Uterus (tissue), 2 donors: ENCODE measurements around the gene LMNB1.

Source experiments
- POLR2A ChIP-seq, 2 donors: fragments of 450-650 bp; IDR thresholded peaks; one replicate each; pipeline ENCODE4 v1.6.1; 2016; ENCODE audit warnings: antibody characterized with exemption in 2 of 2, mild to moderate bottlenecking in 1 of 2, moderate library complexity in 1 of 2
- TF ChIP-seq, protein P1 (sequence below), 4 experiments: fragments of 200-600 bp in 2 of 4; fragments of 450-650 bp in 2 of 4; sonication (generic) in 2 of 4; IDR thresholded peaks; one replicate each; pipeline ENCODE4 v1.5.1; 2016 to 2019; ENCODE audit warnings: antibody characterized with exemption in 4 of 4, mild to moderate bottlenecking in 2 of 4, moderate library complexity in 1 of 4

DNA sequence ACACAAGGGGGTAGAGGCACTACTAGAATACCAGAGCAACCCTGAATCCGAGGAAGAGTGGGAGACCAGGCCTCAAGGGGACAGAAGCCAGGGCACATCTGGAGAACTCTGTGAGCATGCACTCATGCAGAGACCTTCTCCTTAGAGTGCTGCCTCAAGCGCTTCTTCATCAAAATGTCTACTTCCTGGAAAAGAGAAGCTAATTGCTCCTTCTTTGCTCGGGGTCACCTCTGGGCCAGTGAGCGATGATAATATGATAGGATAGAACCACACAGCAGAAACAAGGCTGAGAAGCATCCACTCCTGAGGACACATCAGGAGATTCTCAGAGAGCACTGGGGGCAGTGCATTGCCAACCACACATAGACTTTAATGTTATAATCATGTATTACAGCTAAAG, 23.7 kb upstream of the LMNB1 start:
- no peak for TF ChIP-seq POLR2A (IDR thresholded peaks at IDR 0.05)
- TF ChIP-seq, protein P1, sequence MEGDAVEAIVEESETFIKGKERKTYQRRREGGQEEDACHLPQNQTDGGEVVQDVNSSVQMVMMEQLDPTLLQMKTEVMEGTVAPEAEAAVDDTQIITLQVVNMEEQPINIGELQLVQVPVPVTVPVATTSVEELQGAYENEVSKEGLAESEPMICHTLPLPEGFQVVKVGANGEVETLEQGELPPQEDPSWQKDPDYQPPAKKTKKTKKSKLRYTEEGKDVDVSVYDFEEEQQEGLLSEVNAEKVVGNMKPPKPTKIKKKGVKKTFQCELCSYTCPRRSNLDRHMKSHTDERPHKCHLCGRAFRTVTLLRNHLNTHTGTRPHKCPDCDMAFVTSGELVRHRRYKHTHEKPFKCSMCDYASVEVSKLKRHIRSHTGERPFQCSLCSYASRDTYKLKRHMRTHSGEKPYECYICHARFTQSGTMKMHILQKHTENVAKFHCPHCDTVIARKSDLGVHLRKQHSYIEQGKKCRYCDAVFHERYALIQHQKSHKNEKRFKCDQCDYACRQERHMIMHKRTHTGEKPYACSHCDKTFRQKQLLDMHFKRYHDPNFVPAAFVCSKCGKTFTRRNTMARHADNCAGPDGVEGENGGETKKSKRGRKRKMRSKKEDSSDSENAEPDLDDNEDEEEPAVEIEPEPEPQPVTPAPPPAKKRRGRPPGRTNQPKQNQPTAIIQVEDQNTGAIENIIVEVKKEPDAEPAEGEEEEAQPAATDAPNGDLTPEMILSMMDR (IDR thresholded peaks at IDR 0.05) = no peak
